ENCODE data around the gene DLG1. TPM values are rescaled to one million over a fixed set of nuclear protein-coding genes. Genes with fewer than 3 reads are reported as not detected.
A peak's percentile ranks its signal among the peaks of the same experiment; 100 is the strongest.

The DLG1 gene
- total and polyA plus RNA-seq, 9 of the 15 experiments (the other 6 are each of a cell fraction or from before 2014, with no cell fraction given), result 9.4 to 63.5 (median 43.6) TPM

DNA sequence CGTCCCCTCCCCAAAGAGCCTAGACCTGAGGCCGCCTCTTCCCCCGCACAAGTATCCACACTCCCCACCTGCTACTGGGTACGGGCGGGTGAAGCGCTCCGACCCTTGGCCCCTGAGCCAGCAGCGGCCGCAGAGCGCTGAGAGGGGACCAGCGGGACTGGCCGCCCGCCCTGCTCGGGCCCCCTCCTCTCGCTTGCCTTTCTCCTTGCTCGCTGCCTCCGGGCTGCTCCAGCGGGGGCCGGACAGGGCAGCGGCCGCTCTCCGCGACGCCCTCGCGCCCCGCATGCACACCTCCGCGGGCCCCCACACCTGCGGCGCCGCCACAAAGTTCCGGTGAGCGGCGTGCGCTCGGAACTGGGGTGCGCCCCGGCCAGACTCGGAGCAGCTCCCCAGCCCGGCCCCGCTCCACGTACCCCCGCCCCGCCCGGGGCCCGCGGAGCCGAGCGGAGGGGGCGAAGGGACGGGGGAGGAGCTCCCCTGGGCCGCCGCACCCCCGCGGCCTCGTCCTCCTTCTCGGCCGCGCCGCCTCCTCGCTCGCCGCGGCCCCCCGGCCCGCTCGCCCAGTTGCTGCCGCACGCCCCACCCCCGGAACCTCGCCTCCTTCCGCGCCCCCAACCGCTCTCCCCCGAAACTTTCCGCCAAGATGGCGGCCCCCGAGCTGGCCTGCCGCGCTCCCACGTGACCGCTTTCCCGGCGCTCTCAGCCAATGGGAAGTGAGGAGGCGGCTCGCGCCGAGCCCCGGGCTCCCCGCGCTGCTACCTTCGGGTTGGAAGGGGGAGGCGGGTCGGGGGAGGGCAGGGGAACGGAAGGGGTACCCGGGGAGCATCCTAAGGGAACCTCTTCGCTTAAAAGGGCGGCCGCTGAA is 704 bp downstream of the DLG1 start (continued):
- TF ChIP-seq, protein P1, sequence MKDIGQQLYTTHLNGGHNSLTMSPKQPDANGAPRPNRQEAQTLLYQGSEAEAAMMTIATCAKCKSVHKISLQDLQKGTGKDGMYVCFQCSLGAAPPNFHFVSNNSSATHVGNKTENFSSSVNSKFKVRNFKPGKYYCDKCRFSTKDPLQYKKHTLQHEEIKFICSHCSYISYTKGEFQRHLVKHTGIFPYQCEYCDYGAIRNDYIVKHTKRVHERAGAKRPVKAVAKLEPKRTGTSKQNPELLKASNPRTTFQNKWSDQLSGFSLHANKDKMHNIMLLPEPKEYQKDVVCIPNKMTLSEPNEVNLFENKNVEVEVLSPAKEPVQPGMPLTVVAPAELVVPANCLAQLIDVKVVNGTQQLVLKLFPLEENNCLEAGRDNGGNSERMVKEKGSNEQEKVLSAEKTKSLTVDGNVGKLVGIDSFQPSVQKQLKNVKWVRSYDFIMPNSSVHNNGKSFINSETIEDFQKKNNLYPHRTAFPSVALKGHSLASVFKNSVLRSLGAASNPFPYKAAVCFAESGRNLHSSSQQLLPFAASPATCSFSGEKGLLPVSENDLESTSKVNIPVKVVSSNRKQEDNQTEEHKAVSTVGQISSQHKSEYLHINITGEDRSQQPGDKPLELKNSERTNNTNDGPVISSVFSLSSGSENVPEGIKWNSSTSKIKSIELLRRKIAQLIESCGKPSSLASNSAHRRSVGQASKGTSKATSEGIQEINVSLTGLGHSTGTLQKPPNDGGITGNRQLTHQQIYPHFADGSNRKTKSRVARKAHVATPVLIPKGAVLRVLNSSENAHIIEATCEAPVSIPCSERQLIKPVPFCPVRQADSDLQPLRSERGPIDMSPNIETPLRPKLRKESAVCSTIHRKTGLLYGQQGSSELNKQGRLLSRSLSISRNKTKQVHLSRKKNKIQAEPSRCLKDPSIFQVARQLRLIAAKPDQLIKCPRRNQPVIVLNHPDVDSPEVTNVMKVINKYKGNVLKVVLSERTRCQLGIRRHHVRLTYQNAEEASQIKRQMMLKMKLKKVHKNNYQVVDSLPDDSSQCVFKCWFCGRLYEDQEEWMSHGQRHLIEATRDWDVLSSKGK (CRISPR knock-in tag; IDR thresholded peaks at IDR 0.05), result no peak
- TF ChIP-seq NFRKB (IDR thresholded peaks at IDR 0.05; ENCODE audit: low read depth), result peak; percentile 61; the same call in 1 of the 2 replicates
- TF ChIP-seq, protein P2, sequence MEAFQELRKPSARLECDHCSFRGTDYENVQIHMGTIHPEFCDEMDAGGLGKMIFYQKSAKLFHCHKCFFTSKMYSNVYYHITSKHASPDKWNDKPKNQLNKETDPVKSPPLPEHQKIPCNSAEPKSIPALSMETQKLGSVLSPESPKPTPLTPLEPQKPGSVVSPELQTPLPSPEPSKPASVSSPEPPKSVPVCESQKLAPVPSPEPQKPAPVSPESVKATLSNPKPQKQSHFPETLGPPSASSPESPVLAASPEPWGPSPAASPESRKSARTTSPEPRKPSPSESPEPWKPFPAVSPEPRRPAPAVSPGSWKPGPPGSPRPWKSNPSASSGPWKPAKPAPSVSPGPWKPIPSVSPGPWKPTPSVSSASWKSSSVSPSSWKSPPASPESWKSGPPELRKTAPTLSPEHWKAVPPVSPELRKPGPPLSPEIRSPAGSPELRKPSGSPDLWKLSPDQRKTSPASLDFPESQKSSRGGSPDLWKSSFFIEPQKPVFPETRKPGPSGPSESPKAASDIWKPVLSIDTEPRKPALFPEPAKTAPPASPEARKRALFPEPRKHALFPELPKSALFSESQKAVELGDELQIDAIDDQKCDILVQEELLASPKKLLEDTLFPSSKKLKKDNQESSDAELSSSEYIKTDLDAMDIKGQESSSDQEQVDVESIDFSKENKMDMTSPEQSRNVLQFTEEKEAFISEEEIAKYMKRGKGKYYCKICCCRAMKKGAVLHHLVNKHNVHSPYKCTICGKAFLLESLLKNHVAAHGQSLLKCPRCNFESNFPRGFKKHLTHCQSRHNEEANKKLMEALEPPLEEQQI (IDR thresholded peaks at IDR 0.05), result no peak
- no peak for TF ChIP-seq MCM5 (IDR thresholded peaks at IDR 0.05; ENCODE audit: low read depth)
- peak; percentile 26 for TF ChIP-seq HNRNPLL (IDR thresholded peaks at IDR 0.05; ENCODE audit: low read depth, low read length, poor library complexity, severe bottlenecking)
- no peak for TF ChIP-seq ZNF134 (CRISPR knock-in tag; conservative IDR thresholded peaks at IDR 0.05)
- TF ChIP-seq NONO (IDR thresholded peaks at IDR 0.05; ENCODE audit: low read depth in 2 of 2, low read length in 1 of 2), result peak; percentile 16 to 81; a peak in 2 of 4 replicates
- TF ChIP-seq SRF (CRISPR knock-in tag; IDR thresholded peaks at IDR 0.05), result no peak
- no peak for TF ChIP-seq ZNF551 (CRISPR knock-in tag; IDR thresholded peaks at IDR 0.05)
- TF ChIP-seq KLF1 (tag; IDR thresholded peaks at IDR 0.05), result no peak
- TF ChIP-seq C11orf30 (IDR thresholded peaks at IDR 0.05; ENCODE audit: low read depth), result no peak
- TF ChIP-seq POLR2AphosphoS5 (IDR thresholded peaks at IDR 0.05; ENCODE audit: control insufficient read depth, insufficient read depth, low read depth, low read length), result no peak
- TF ChIP-seq NCOA1 (IDR thresholded peaks at IDR 0.05; ENCODE audit: low read depth), result no peak
- no peak for TF ChIP-seq ETS2 (tag; IDR thresholded peaks at IDR 0.05; ENCODE audit: borderline replicate concordance, poor library complexity, severe bottlenecking)
- no peak for TF ChIP-seq CBX3 (IDR thresholded peaks at IDR 0.05; ENCODE audit: borderline replicate concordance in 1 of 2, low read length in 2 of 2)
- TF ChIP-seq, protein P3, sequence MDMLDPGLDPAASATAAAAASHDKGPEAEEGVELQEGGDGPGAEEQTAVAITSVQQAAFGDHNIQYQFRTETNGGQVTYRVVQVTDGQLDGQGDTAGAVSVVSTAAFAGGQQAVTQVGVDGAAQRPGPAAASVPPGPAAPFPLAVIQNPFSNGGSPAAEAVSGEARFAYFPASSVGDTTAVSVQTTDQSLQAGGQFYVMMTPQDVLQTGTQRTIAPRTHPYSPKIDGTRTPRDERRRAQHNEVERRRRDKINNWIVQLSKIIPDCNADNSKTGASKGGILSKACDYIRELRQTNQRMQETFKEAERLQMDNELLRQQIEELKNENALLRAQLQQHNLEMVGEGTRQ (CRISPR knock-in tag; IDR thresholded peaks at IDR 0.05), result peak; percentile 95
- TF ChIP-seq, protein P4, sequence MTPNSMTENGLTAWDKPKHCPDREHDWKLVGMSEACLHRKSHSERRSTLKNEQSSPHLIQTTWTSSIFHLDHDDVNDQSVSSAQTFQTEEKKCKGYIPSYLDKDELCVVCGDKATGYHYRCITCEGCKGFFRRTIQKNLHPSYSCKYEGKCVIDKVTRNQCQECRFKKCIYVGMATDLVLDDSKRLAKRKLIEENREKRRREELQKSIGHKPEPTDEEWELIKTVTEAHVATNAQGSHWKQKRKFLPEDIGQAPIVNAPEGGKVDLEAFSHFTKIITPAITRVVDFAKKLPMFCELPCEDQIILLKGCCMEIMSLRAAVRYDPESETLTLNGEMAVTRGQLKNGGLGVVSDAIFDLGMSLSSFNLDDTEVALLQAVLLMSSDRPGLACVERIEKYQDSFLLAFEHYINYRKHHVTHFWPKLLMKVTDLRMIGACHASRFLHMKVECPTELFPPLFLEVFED (CRISPR knock-in tag; conservative IDR thresholded peaks at IDR 0.05), result no peak
- TF ChIP-seq BRD9 (IDR thresholded peaks at IDR 0.05; ENCODE audit: low read depth, partially characterized antibody), result no peak
- TF ChIP-seq FOXJ2 (tag; IDR thresholded peaks at IDR 0.05), result no peak; the same call in 1 of the 2 replicates
- no peak for TF ChIP-seq NFIC (IDR thresholded peaks at IDR 0.05)
